Epithelial cell of prostate (primary cell): Measurements from ENCODE around the gene CHST7.

Experiments used
- DNase-seq: peaks from one replicate; pipeline ENCODE4 v3.0.0-alpha.2; 2011; ENCODE audit warnings: low read depth, low spot score
- H3K27ac ChIP-seq: fragments of 450-650 bp; 2 replicates; pipeline ENCODE4 v1.5.1; 2017; ENCODE audit warnings: mild to moderate bottlenecking

Gene CHST7

GRCh38 chrX:46637938-46638337 lies 64.4 kb downstream of the CHST7 start:
- DNase-seq = no peak
- H3K27ac ChIP-seq = no peak overlapping the region

GRCh38 chrX:46642145-46642544 lies 68.6 kb downstream of the CHST7 start:
- no peak for DNase-seq
- no peak overlapping the region for H3K27ac ChIP-seq

GRCh38 chrX:46643636-46644035 lies 70.1 kb downstream of the CHST7 start:
- H3K27ac ChIP-seq = no peak overlapping the region
- DNase-seq = no peak

GRCh38 chrX:46645614-46646013 lies 72.0 kb downstream of the CHST7 start:
- no peak for DNase-seq
- no peak overlapping the region for H3K27ac ChIP-seq

- H3K27ac ChIP-seq = no peak overlapping the region
- no peak for DNase-seq
Observed at GRCh38 chrX:46647251-46647650, 73.7 kb downstream of the CHST7 start.
